Measurements from ENCODE around the gene ASCC2.

Gene ASCC2

DNA sequence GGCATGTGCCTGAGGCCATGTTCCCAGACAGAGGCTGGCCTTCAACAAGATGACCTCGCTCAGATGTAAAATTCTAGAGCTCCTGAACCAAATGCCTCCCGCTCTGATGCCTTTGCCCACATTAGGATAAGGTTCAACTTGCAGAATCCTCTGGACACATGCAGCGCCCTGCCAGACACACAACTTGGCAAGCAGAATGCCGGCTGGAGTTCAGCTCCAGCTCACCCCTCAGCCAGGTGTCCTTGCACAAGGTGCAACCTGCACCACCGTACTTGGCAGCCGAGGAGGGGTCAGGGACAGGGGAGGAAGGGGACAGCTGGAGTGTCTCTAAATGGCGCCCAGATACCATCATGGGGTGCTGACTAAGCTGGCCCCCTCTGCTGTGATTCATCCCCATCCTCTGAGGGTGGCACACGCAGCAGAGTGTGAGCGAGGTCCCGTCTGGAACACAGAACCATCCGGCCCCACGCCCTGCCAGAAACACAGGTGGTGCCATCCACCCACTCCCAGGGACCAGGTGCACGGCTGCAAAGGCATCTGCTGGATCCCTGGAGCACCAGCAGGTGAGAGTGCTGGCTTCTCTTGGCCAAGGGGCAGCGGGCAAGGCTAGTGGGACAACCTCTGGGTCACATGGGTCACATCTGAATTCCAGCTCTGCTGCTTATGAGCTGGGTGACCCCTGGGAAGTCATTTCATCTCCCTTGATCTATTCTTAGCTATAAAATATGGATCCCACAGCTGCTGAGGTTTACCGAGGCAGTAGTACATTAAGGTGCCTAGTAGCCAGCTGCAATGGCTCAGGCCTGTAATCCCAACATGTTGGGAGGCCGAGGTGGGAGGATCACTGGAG is 84.0 kb downstream of the ASCC2 start:
- DNase-seq (ENCODE audit: low read depth): no peak

GRCh38 chr22:29751669-29752068 is 86.4 kb downstream of the ASCC2 start:
- DNase-seq (ENCODE audit: low read depth): no peak

DNA sequence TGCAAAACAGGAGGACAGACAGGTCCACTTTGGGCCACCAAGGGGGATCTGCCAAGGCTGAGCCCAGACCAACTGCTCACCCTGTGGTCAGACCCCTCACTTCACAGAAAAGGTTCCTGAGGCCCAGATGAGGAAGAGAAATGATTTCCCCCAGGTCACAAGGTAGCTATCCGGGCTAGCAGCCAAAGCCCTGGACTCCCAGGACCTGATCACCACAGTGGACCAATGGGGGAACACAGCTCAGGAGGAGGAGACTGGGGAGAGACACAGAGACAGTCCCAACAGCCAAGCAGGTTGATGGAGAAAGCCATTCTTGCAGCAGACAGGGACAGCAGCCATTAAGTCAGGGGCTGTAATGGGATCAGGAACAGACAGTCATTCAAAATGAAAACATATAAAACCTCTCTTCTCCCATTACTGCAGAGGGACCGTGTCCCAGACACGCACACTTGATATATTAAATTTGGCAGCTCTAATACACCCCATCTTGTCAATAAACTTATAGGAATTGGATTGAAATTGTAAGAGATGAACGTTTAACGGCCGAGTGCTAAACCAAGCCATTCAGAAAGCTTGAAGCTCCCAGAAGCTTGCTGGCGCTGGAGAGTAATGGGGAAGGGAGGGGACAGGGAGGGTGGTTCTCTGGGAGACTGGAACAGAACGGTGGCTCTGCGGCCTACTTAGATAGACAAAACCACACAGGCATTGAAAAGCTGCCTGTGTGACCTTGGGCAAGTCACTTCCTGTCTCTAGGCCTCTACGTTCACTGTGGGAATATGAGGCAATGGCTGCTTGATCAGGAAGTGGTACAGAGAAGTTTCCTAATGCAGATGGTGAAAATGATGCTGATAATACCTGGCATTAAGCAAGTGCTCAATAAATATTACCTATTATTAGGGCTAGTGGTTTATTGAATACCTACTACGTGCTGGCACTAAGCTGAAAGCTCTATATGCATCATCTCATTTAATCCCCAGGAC is 87.2 kb downstream of the ASCC2 start:
- DNase-seq (ENCODE audit: low read depth): no peak

GRCh38 chr22:29750029-29750428 is 88.0 kb downstream of the ASCC2 start:
- DNase-seq (ENCODE audit: low read depth): no peak

- DNase-seq (ENCODE audit: low read depth): no peak
Observed at GRCh38 chr22:29748248-29748893, 89.7 kb downstream of the ASCC2 start.

DNA sequence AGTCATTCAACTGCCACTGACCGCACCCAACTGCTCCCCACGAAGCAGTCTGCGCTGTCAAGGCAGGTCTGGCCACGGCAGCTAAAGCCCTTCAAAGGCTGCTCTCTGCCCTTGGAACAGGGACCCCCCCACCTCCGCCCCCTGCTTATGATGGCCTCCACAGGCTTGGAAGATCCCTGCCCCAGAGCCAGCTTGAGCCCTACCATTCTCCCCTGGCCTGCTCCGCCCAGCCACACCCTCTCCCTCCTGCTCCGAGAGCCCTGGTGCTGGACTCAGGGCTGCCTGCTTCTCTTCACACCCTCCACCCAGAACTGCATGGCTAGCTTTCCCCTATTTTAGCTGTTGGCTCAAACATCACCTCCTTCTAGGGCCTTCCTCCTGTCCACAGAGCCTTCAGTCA is 90.2 kb downstream of the ASCC2 start:
- no peak for DNase-seq (ENCODE audit: low read depth)

GRCh38 chr22:29744902-29745301 is 93.2 kb downstream of the ASCC2 start:
- DNase-seq (ENCODE audit: low read depth): peak; percentile 81

GRCh38 chr22:29742326-29742725 is 95.7 kb downstream of the ASCC2 start:
- no peak for DNase-seq (ENCODE audit: low read depth)

- DNase-seq (ENCODE audit: low read depth): no peak
Observed at GRCh38 chr22:29741926-29742325, 96.1 kb downstream of the ASCC2 start.

DNA sequence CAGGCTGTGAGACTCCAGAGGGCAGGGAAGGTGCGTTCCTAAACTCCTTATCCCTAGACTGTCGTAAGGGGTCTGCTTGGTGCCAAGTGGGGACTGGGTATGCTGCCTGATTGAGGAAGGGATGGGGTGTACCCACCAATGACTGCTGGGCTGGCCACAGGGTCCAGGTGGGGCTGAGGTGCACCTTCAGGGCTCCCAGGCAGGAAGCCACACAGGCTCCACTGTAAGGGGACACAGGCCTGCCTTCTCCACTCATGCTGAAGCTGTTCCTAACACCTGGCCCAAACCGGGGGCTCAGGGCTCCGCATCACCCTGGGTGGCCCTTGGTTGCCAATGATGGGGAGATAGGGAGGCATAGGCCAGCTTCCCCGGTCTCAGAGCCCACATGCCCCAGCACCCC is 97.9 kb downstream of the ASCC2 start:
- DNase-seq (ENCODE audit: low read depth): no peak

- DNase-seq (ENCODE audit: low read depth): no peak
Observed at GRCh38 chr22:29739346-29739875, 98.7 kb downstream of the ASCC2 start.
